ENCODE measurements around the gene CACNA1B.

CACNA1B gene

DNA sequence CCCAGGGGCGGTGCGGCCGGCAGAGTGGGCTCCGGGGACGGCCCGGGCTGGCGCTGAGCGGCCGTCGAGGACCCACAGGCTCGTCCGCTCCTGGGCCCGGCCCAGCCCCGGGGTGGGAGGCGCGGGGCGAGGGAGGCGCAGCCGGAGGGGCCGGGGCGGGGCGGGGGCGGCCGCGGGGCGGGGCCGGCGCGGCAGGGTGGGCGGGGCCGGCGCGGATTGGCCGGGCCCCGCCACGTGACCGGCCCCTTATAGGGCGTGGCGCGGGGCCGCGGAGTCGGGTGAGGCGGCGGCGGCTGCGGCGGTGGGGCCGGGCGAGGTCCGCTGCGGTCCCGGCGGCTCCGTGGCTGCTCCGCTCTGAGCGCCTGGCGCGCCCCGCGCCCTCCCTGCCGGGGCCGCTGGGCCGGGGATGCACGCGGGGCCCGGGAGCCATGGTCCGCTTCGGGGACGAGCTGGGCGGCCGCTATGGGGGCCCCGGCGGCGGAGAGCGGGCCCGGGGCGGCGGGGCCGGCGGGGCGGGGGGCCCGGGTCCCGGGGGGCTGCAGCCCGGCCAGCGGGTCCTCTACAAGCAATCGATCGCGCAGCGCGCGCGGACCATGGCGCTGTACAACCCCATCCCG, at the start of gene CACNA1B:
TSS of gene CACNA1B (plus strand) at position 277 of the 617 bp plus-strand sequence. CDS start at position 429, 152 bp downstream.
- peak; percentile 48 for DNase-seq (ENCODE audit: low spot score)

DNA sequence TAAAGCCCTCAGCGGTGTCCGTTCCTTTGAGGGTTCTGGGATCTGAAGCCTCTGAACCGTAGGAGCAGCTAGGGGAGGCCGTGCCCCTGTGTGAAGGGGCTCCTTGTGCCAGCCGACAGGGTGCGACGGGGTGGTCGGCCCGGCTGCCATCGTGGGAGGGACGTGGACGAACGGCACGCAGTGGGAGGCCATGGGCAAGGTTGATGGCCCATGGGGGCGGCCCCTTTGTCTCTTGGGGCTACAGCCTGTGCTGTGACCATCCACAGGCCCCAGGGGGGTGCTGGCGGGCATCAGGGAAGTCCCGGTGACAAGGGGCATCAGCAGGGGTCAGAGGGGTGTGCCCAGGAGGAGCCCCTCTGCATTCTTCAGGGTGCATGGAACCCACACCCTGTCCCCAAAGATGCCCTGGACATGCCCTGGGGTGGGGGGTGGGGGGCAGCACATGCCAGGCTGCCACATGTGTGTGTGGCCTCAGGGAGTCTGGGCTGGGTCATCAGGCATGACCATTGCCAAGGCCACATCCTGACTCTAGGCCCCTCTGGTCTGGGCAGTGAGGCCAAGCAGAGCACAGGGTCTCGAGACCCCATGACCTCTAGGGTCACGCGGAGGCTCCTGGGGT, 49.6 kb upstream of the CACNA1B start:
- no peak for DNase-seq (ENCODE audit: low spot score)

DNA sequence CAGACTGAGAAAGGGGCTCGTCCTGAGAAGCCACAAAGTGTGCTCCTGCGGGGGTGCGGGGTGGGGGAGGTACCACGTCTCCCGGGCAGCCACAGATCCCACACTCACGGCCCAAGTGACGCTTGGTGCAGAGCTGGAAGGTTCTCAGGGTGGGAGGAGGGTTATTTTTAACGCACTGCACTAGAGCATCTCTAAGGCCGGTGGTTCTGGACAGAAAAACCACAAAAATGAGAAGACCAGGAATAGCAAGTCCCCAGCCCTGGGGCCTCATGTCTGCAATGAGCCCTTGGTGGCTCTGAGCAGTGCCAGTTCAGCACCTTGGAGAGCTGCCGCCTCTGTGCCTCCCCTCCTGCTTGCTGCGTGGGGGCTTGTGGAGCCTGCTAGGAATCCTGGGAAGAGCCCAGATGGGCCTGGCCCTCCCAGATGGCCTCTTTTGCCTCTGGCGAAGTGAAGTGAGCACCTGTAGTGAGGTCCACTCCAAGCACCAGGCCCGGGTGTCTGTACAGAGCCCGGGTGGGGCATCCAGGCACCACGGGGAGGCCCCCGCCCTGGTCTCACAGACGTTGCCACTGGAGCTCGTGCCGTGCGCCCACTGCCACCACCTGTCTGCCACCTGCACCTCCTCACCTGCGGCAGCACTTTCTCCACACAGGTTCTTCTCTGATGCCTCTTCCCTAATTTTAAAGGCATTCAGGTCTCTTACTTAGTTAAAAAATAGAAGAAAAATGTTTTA, 48.9 kb upstream of the CACNA1B start:
- peak; percentile 22 for DNase-seq (ENCODE audit: low spot score)

DNA sequence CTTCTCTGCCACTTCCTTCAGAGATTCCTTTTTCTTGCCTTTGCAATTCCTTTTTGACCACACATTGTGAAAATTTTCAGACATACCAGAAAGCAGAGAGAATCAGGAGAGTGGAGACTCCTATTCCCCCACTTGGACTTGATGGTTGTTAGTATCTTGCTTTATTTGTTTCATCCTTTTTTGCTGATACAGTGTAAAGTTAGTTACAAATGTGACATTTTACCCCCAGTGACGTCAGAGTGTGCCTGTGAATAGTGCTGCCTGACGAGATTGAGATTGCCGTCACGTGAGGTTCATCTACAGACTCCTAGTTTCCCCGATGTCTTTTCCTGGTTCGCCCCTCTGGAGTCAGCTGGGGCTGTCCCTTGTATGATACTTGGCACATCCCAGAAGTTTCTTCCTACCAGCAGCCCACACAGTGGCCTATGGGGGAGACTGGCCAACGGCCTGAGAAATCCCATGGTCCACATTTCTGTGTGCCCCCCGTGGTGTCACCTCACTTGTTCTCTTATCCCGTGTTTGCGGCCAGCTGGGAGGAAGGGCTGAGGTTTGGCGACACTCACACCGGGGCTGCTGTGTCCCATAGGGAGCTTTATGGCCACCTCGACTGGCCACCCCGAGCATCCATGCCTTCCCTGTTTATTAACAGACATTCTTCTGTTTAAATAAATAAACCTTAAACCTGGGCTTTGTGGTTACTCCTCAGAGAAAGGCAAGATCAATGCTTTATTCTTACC, 48.2 kb upstream of the CACNA1B start:
- no peak for DNase-seq (ENCODE audit: low spot score)

DNA sequence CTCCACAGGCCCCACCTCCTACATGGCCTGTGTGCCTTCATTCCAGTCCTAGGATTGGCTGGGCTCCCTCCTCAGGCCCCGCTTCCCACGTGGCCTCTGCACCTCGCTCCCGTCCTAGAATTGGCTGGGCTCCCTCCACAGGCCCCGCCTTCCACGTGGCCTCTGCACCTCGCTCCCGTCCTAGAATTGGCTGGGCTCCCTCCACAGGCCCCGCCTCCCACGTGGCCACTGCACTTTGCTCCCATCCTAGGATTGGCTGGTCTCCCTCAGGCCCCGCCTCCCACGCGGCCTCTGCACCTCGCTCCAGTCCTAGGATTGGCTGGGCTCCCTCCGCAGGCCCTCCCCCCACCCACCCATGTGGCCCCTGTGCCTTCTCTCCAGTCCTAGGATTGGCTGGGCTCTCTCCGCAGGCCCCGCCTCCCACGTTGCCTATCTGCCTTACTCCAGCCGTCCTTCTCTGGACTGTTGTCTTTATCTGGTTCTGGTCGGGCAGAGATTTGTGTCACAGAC, 45.3 kb upstream of the CACNA1B start:
- DNase-seq (ENCODE audit: low spot score), result no peak

DNA sequence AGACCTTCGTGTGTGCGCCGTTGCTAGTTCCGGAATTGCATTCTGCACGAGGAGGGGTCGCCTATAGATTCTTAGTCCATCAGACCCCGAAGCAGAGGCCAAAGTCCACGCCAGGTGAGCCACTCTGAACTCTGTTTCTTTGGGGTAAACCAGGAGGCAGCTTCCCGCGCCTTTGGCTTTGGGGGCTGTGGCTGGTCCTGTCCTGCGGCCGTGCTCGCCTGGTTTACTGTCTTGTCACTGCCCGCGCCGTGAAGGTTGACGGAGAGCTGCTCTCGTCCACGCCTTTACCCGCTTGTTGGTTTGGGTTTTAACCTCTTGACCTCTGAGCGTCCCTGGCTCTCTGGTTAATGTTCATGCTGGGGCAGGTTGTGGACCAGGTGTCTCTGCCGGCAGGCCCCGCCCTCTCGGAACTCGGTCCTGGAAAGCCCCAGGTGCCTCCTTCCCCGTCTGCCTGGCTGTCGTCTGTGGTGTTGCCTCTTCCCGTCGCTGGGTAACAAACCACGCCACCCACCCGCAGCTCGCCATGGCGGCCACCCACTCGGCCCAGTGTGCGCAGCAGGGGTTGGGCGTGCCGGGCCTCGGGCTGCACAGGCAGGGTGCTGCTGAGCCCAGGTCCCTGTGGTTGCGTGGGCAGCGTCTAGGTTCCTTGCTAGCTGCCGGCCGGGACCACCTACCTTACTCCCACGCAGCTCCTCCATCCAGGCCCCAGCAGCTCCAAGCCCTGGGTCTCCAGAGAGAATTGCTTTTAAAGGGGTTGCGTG, 44.6 kb upstream of the CACNA1B start:
- DNase-seq (ENCODE audit: low spot score), result no peak

DNA sequence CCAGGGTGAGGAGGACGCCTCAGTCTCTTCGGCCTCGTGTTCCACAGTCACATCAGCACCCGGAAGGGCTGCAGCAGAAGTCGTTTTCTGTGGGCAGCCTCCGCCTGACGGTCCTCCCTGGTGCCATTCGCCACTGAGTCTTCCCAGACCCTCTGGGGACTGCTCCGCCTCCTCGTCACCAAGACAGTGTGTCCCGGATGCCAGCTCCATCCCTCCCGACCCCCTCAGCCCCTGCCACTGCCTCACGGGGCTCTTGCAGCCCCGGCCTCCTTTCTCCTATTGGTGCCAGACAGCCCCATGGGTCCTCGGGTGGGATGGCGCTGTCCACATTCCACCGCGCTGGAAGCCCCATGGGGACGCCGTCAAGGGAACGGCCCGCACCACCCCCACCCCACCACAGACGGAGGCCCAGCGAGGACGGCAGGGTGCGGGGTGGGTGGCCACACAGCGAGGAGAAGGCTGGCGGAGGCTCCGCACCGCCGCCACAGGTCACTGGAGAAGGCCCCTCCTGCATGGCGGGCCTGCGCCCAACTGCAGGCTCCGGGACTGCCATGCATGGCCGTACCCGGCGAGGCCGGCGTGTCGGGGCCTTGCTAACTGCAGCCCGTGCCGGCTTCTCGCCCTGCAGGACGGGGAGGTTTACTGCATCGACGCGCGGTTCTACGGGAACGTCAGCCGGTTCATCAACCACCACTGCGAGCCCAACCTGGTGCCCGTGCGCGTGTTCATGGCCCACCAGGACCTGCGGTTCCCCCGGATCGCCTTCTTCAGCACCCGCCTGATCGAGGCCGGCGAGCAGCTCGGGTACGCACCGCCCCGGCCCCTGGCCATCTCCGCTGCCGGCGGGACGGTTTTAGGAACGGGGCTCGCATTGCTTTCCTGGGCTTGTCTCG, 43.6 kb upstream of the CACNA1B start:
- no peak for DNase-seq (ENCODE audit: low spot score)

DNA sequence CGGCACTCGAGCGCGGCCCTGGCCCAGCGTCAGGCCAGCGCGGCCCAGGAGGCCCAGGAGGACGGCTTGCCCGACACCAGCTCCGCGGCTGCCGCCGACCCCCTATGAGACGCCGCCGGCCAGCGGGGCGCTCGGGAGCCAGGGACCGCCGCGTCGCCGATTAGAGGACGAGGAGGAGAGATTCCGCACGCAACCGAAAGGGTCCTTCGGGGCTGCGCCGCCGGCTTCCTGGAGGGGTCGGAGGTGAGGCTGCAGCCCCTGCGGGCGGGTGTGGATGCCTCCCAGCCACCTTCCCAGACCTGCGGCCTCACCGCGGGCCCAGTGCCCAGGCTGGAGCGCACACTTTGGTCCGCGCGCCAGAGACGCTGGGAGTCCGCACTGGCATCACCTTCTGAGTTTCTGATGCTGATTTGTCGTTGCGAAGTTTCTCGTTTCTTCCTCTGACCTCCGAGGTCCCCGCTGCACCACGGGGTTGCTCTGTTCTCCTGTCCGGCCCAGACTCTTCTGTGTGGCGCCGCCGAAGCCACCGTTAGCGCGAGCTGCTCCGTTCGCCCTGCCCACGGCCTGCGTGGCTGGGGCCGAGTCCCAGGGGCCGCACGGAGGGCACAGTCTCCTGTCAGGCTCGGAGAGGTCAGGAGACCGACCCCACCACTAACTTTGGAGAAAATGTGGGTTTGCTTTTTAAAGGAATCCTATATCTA, 42.6 kb upstream of the CACNA1B start:
- DNase-seq (ENCODE audit: low spot score), result no peak

DNA sequence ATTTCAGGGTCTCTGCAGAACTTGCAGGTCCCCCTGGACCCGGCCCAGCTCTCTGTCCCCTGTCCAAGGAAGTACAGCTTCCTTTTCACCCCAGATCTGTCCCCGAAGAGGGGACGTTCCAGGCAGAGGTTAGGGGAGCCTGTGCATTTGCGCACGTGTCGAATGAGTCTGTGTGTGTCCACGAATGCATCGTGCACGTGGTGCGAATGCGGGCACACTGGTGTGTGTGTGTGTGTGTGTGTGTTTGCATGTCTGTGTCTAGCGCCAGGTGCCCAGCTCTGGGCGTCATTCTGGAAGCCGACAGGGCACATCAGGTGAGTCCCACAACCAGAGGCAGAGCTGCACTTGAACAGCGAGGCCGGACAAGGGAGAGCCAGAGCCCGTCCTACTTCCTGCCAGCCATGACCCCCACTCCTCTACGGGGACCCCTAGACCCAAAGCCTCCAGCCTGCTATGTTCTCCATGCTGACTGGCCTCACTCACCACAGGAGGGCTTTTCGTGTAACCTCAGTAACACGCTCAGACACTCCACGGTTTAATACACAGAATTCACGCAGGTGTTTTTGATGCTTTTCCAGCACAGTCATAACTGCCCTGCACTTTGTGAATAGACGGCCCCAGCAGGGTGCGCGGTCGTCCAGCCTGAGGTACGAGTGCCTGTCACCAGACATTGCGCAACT, 41.3 kb upstream of the CACNA1B start:
- no peak for DNase-seq (ENCODE audit: low spot score)

DNA sequence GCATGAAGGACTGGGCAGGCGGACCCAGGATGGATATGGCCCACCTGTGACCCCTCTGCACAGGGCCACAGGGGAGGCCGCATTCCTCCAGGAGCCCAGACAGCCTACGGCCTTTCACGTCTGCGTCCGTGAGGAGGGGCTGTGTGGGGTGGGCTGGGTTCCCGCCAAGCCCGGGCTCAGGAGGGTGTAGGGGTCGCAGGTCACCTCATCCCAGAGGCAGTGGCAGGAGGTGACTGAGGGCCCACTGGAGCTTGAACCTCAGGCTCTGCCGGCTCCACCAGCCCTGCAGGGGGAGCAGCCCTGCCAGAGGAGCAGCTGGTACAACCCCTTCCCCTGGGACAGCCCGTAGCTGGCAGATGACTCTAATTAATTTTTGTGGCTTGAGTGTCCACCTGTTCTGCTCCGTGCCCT, 40.7 kb upstream of the CACNA1B start:
- no peak for DNase-seq (ENCODE audit: low spot score)

DNA sequence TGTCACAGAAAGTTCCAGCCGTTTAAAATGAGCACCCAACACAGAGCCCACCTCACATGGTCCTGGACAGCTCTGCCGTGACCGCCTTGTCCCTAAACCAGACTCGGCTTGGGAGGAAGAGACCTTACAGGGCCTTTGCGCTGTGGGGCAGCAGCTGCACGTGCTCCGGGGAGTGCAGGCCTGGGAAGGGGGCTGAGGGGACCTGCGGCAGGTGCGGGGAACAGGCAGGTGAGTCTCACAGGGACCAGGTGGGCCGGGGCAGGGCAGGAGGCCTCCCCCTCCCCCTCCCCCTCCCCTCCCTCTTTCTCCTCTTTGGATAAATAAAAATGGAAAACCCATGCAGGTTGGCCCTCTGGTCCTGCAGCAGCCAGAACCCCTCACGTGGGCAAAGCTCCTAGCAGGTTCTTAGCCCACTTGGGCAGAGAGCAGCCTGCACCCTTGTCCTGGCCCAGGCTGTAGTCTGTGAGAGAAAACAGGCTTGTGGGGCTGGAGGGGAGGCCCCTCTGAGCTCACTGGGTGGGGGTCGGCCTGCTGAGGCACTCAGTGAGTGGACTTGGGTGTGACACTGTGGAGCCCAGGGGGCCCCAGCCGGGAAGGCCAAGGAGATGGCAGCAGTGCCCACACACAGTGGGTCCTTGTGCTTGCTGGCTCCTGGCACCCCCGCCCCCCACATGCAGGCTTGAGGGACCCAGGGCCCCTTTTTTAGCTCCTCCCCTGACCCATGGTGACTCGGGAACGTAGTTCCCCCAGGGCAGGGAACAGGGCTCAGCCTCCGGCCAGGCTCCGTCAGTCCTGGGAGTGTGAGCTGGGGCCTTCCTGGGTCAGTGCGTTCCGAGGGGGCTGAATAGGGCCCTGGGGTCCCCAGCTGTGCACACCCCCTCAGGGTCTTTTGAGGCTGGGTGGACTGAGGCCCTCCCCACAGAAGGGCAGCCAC, 40.0 kb upstream of the CACNA1B start:
- no peak for DNase-seq (ENCODE audit: low spot score)

DNA sequence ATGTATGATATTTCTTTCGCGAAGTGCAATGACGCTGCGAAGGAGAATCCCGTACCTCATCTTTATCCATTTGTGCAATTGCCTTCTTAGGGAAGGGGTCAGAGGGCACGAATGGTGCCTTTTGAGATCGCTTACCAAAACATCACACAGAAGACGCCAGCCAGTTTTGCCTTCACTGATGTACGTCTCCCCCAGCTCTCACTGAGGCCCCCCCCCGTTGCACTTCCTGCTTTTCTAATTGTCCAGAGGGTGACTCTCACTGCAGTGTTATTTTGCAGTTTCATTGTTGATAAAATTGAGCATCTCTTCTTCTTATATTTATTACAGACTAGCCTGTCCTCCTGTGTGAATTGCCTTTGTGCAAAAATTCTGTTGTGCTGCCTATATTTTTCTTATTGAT, 39.0 kb upstream of the CACNA1B start:
- no peak for DNase-seq (ENCODE audit: low spot score)

DNA sequence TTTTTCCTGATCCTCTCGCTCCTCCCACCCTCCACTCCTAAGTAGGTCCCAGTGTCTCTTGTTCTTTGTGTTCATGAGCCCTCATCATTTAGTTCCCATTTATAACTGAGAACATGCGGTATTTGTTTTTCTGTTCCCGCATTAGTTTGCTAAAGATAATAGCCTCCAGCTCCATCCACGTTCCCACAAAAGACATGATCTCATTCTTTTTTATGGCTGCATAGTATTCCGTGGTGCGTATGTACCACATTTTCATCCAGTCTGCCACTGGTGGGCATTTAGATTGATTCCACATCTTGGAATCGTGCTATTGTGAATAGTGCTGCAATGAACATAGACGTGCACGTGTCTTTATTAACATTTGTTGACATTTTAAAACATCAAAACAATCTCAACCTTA, 34.2 kb upstream of the CACNA1B start:
- DNase-seq (ENCODE audit: low spot score), result no peak

DNA sequence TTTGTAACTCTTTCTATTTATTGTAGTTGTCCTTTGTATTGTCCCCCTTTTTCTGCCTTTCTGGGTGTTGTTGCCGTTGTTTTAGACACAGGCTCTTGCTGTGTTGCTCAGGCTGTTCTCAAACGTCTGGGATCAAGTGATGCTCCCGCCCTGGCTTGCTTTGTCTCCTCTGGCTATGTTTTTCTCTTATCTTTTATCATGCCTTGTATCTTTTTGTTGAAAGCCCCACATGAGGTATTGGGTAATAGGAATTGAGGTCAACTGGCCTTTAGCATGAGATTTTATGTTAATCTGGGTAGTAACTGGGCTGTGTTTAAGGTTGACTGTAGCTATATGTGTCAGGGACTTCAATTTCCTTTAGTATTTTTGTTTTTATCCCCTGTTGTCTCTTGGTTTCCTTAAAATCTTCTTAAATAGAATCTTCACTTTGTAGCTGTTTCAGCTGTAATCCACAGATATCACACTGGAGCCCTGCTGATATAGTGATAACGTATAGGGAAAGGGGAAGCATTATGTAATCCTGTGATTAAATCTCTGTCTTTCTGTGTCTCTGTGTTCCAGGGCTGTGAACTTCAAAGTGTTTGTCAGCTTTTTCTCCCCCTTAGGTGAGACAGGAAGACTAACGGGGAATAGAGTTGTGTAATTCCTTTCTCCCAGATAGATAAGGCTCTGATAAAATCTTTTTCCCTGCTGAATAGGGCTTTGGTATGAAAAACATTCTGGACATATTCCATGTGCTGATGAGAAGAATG, 25.9 kb upstream of the CACNA1B start:
- no peak for DNase-seq (ENCODE audit: low spot score)

DNA sequence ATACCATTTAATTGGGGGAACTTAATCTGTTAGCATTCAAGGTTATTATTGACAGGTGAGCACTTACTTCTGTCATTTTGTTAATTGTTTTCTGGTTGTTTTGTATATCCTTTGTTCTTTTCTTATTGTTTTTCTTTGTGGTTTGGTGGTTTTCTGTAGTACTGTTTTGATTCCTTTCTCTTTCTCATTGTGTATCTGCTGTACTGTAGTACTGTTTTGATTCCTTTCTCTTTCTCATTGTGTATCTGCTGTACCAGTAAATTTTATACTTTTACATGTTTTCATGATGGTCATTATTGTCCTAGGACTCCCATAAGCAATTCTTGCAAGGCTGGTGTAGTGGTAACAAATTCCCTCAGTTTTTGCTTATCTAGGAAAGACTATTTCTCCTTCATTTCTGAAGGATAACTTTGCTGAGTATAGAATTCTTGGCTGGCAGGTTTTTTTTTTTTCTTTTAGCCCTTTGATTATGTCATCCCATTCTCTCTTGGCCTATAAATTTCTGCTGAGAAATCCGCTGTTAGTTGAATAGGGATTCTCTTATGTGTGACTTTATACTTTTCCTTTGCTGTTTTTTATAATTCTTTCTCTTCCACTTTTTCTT, 24.1 kb upstream of the CACNA1B start:
- no peak for DNase-seq (ENCODE audit: low spot score)

DNA sequence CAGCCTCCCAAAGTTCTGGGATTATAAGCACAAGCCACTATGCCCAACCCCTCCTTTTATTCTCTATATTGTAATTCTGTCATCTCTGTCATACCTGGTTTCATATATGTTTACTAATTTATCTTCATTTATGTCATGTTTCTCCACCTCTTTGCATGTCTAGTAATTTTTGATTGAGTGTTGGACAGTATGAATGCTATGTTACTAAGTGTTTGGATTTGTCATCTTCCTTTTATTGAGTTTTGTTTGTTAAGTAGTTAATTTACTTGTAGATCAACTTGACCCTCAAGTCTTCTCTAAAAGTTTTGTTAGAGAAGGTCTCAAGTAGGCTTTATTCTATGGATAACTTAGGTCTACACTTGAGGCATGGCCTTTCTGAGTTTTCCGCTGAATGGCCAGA, 17.2 kb upstream of the CACNA1B start:
- no peak for DNase-seq (ENCODE audit: low spot score)

DNA sequence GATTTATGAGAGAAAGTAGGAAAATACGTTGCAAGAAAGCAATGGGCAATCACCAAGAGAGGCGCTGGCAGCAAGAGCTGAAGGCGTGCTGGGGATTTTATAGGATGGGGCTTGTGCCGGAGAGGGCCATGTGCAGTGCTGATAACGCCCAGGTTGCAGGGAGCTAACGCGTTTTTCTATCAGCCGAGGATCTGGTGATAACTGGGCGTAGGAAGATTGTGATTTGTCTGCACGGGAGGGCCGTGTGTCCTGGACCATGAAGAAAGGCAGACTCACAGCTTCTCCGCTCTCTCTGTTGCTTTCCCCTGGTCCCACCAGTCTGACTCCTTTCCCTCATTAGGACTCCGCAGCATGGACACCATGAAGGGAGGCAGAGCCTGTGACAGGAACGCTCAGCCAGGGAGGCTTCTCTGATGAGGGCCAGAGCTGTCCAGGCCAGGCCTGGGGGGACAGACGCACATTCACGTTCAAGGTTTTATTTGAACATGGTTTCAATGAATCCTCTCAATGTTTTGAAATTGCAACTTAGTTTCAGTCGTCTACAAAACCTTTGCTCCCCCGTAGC, 11.9 kb upstream of the CACNA1B start:
- DNase-seq (ENCODE audit: low spot score), result no peak

Data from cerebellar cortex (tissue), 1 donor.